Limb (tissue), 2 donors: Measurements from ENCODE around the gene SEMG1.

Experiments
- DNase-seq, 2 donors: peaks; one replicate each; pipeline ENCODE4 v3.0.0-alpha.2; 2016; ENCODE audit errors: extremely low spot score in 2 of 2

The SEMG1 gene

GRCh38 chr20:45206725-45207124 lies at the start of gene SEMG1:
Gene SEMG1, plus strand, starts transcription at chr20:45207033. Its CDS starts 21 bp downstream, at chr20:45207054.
- DNase-seq: no peak

GRCh38 chr20:45157962-45158361 lies 48.9 kb upstream of the SEMG1 start:
- DNase-seq: no peak

- DNase-seq: no peak
Observed at GRCh38 chr20:45163083-45163803, 43.6 kb upstream of the SEMG1 start.

- no peak for DNase-seq
Observed at GRCh38 chr20:45164906-45165305, 41.9 kb upstream of the SEMG1 start.

GRCh38 chr20:45173522-45173921 lies 33.3 kb upstream of the SEMG1 start:
- DNase-seq: no peak

- DNase-seq: no peak
Observed at GRCh38 chr20:45174434-45175364, 32.1 kb upstream of the SEMG1 start, which contains the start of gene PI3. Gene PI3, plus strand, starts transcription at chr20:45174902. Its CDS starts 21 bp downstream, at chr20:45174923.

- DNase-seq: no peak
Observed at GRCh38 chr20:45176526-45177267, 30.1 kb upstream of the SEMG1 start.

GRCh38 chr20:45179166-45179565 lies 27.7 kb upstream of the SEMG1 start:
- no peak for DNase-seq

GRCh38 chr20:45181639-45182038 lies 25.2 kb upstream of the SEMG1 start:
- DNase-seq: no peak

- DNase-seq: no peak
Observed at GRCh38 chr20:45183084-45183483, 23.7 kb upstream of the SEMG1 start.

GRCh38 chr20:45187693-45188092 lies 19.1 kb upstream of the SEMG1 start:
- no peak for DNase-seq

- DNase-seq: no peak
Observed at GRCh38 chr20:45189067-45189609, 17.7 kb upstream of the SEMG1 start.

- no peak for DNase-seq
Observed at GRCh38 chr20:45189861-45190260, 17.0 kb upstream of the SEMG1 start.

- no peak for DNase-seq
Observed at GRCh38 chr20:45191926-45192325, 14.9 kb upstream of the SEMG1 start.

GRCh38 chr20:45193331-45193730 lies 13.5 kb upstream of the SEMG1 start:
- DNase-seq: no peak

GRCh38 chr20:45209924-45210323 lies 3.1 kb downstream of the SEMG1 start:
- DNase-seq: no peak

- DNase-seq: no peak
Observed at GRCh38 chr20:45211569-45212474, 5.0 kb downstream of the SEMG1 start.

- no peak for DNase-seq
Observed at GRCh38 chr20:45212836-45213235, 6.0 kb downstream of the SEMG1 start.

- no peak for DNase-seq
Observed at GRCh38 chr20:45218124-45218523, 11.3 kb downstream of the SEMG1 start.

- no peak for DNase-seq
Observed at GRCh38 chr20:45218636-45219035, 11.8 kb downstream of the SEMG1 start.
